ENCODE measurements around the gene HPSE. TPM values are rescaled to one million over a fixed set of nuclear protein-coding genes. Genes with fewer than 3 reads are reported as not detected.

Gene HPSE
- polyA plus RNA-seq, 1 of the 3 experiments (the other 2 are of a cell fraction): 1.7 TPM

GRCh38 chr4:83272900-83273299, 61.7 kb downstream of the HPSE start:
- H3F3A ChIP-seq (replicated peaks; ENCODE audit: insufficient read depth): peaks cover 3% of the 10 kb centered on the region
- no peaks in the 10 kb centered on the region for H3K79me2 ChIP-seq (ENCODE audit: insufficient read depth)
- no peak overlapping the region for H3K27ac ChIP-seq (ENCODE audit: low read depth in 2 of 2, low read length in 1 of 2)
- H3K36me3 ChIP-seq (replicated peaks in 1 of 2; ENCODE audit: control insufficient read depth in 1 of 2, insufficient read depth in 2 of 2, low read length in 1 of 2): peaks cover 16 to 22% of the 10 kb centered on the region in 2 experiments
- no peaks in the 10 kb centered on the region for H3K9me3 ChIP-seq
- H3K4me3 ChIP-seq (ENCODE audit: low read depth in 2 of 2, low read length in 1 of 2): no peak overlapping the region
- no peaks in the 10 kb centered on the region for H4K20me1 ChIP-seq (ENCODE audit: insufficient read depth)
- H3K4me2 ChIP-seq: no peak overlapping the region
- POLR2A ChIA-PET: no interaction called here
- H2AFZ ChIP-seq (ENCODE audit: low read depth): no peak overlapping the region
- no peaks in the 10 kb centered on the region for H3K27me3 ChIP-seq (ENCODE audit: insufficient read depth)
- no peak overlapping the region for H3K9ac ChIP-seq
- CTCF ChIA-PET: interaction anchor here (1.4 to 3.1 kb wide), 5 partner anchors 8 to 198 kb away, joined by 4 to 28 read pairs (median 5); no protein-coding TSS in a partner anchor
- TF ChIP-seq GABPA (IDR thresholded peaks at IDR 0.05; ENCODE audit: low read depth) (no peak), USF1 (IDR thresholded peaks at IDR 0.05; ENCODE audit: borderline replicate concordance, low read depth) (no peak), MAX (IDR thresholded peaks at IDR 0.05; ENCODE audit: low read depth) (no peak), POLR2AphosphoS5 (IDR thresholded peaks at IDR 0.05; ENCODE audit: low read depth, low read length) (no peak), TAF1 (IDR thresholded peaks at IDR 0.05; ENCODE audit: borderline replicate concordance, low read depth, low read length) (no peak), NFIC (IDR thresholded peaks at IDR 0.05; ENCODE audit: borderline replicate concordance) (no peak), USF2 (IDR thresholded peaks at IDR 0.05; ENCODE audit: borderline replicate concordance, low read depth, low read length) (no peak), RCOR1 (IDR thresholded peaks at IDR 0.05; ENCODE audit: low read length) (no peak), YY1 (IDR thresholded peaks at IDR 0.05; ENCODE audit: low read depth) (no peak), RFX5 (IDR thresholded peaks at IDR 0.05; ENCODE audit: low read length) (no peak), ELF1 (IDR thresholded peaks at IDR 0.05) (no peak), CTCF (IDR thresholded peaks at IDR 0.05) (no peak), SIN3A (IDR thresholded peaks at IDR 0.05; ENCODE audit: borderline replicate concordance, low read depth, low read length) (no peak), SMC3 (IDR thresholded peaks at IDR 0.05; ENCODE audit: low read depth, low read length) (no peak), JUND (IDR thresholded peaks at IDR 0.05) (no peak), RXRA (IDR thresholded peaks at IDR 0.05; ENCODE audit: borderline replicate concordance, low read depth) (no peak), CHD2 (IDR thresholded peaks at IDR 0.05; ENCODE audit: low read length, partially characterized antibody) (no peak), TEAD4 (IDR thresholded peaks at IDR 0.05; ENCODE audit: borderline replicate concordance, insufficient read depth) (no peak), ZBTB33 (IDR thresholded peaks at IDR 0.05; ENCODE audit: borderline replicate concordance, low read depth) (no peak)
- 97% methylated on average over 5 of the region's 5 CpGs for WGBS (ENCODE audit: low lambda C conversion rate)
- H3K9me2 ChIP-seq: no peaks in the 10 kb centered on the region
- H3K4me1 ChIP-seq (ENCODE audit: control insufficient read depth in 1 of 2, insufficient read depth in 2 of 2, low read depth in 1 of 2, low read length in 1 of 2): peaks cover 0 to 3% of the 10 kb centered on the region in 2 experiments; a peak in 1 of 4 replicates
- DNase-seq: no peak
